Fibroblast of peridontal ligament (primary cell): ENCODE measurements around the gene EMX1.

Experiments
- DNase-seq: peaks from one replicate; pipeline ENCODE4 v3.0.0-alpha.2; 2010; ENCODE audit errors: extremely low read depth

The EMX1 gene

DNA sequence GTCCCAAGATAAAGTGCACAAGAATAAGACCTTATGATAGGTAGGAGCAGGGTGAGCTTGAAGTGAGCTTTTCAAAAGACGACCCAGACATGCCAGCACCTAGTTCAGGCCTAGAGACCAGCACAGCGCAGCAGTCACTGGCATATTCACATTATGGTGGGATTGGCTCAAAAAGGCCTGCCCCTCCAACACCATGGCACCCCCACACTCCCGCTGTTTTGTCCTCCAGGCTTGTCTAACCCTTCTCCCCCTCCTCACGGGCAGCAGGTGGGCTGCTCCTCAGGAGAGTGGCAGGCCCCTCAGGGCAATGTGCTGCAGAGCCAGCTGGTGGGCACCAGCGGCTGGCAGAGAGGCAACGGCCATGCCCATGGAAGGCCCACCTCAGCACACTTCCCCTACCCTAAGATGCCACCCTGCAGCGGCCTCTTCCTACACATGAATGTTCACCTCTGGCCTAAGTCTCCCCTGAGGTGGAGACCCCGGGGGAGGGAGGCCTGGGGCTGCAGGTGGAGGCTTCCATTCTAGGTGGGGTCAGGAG, 25.6 kb downstream of the EMX1 start:
- DNase-seq: no peak

DNA sequence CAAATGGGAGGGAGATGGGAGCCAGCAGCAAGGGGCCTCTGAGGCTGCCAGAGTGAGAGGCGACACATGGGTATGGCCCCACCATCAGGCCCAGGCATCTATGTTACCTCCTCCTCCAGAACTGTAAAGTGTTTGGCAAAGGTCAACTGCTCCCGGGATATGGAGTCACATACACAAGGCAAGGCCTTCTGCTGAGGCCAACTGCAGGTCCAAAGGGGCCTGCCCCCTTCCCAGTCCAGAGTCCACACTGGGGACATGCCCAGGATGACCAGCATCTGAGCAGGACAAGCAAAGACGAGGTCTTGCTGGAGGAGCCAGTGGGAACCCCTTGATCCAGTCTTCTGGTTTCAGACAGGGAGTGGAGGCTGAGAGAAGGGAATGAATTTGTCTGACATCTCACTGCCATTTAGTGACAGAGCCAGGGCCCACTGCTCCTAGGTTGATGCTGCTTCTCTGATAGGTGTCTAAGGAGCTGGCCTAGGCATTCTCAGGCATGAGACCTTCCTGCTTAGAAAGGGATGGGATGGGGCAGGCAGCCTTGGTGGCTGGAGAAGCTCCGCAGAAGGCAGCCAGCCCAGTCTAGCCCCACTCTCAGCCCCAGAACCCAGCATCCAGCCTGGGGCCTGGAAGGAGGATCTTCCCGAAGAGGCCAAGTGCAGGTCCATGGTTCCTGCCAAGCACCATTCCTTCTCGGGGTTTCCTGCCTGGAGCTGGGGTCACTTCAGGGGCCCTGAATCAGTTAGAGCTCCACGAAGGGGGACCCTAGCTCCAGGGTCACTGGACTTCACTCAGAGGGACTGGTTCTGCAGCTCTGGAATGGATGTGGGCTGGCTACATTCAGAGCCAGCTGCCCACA, 26.4 kb downstream of the EMX1 start:
- no peak for DNase-seq

DNA sequence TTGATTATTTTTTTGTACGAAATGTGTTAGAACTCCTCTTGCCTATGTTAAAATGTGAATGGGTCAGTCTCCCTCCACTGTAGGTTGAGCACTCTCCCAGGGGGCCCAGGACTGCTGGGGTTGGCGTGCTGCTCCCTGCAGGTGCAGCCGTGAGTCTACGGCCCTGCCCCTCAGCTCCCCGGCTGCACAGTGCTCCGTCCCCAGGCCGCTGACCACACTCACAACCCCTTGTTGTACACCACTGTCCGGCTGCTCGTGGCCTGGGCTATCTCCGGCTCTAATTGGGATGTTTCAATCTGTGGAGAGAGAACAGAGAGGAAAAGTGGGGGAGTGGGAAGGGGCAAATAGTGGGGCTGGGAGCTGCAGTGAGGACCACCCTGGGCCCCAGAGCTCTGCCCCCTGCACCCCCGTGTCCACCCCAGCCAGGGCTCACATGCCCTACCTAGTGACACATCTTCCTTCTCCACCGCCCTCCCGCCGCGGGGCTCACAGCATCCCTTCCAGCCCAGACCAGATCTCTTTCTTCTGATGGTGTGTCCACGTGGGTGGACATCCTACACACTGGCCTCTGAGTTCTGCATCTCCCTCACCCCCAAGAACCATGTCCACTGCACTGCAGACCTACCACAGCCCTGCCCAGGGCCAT, 27.6 kb downstream of the EMX1 start:
- DNase-seq: no peak

DNA sequence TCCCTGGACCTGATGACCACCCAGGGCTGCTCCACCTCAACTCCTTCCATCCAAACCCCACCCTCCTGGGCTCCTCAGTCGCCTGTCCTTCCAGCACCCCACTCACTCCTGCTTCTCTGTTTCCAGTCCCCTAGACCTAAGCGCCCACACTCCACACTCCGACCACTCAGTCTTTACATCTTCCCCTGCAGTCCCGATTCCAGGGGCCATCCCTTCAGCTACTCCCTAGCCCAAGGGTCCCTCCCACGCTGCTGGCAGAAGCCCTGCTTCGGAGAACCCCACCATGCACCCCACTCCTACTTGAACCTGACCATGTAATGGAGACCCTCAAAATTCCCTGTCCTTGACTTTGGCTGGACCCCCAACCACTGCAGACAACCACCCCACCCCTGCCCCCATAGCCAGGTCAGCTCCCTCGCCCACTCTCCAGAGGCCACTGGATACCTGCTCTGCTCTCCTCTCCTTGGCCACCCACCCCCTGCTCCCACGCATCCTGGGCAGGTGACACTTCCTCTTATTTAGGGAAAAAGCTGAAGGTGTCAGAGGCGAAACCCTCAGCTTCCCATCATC, 28.2 kb downstream of the EMX1 start:
- no peak for DNase-seq

DNA sequence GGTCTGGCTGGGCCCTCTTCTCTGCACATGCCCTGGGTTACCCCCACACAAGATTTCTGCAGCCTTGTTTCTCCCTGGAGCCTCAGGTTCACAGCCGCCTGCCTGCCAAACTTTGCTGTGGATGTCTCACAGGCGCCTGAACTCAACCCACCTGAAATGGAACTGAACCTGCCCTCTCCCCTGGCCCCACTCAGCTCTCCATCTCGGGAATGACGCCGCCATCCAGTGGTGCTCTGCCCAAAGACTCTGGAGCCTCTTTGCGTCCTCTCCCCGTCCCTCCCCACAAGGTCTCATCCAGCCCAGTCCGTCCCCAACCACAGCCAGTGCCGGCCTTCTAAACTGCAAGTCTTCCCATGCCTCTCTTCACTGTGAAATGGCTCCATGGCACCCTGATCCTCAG, 29.1 kb downstream of the EMX1 start:
- no peak for DNase-seq

DNA sequence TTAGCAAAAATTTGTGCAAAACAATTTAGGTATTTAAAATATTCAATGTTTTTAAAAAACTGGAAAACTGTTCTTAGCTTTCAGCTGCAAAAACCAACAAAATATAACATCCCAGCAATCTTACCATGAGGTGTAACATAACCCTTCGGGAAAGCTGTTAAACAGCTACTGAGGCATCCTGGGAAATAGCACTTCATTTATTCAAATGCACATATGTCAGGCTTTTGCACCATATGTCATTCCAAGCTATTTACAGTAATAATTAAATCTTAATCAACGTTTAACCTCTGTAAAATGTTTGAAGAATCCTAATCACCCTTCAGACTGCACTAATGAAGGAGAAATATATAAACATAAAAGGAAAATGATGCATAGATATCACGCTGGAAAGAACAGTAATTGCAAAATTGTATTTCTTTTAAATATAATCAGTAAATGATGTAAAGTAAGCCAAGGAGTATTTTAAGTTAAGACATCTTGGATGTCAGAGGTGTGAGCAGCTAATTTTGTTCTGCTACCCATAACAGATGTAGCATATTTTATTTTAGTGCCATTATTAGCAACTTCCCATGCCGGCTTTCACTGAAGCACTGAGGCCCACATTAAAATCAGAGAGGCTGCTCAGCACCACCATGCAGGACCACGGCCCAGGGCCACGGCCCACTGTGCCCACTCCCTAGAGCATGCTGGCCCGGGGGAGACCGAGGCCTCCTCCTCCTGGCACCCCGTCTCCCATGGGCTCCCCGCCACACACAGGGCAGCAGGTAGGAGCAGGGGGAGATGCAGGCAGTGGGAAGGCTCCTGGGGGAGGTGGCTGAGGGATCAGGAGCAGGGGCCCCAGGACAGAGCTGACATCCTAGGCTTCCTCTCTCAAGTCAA, 30.9 kb downstream of the EMX1 start:
- DNase-seq: no peak

DNA sequence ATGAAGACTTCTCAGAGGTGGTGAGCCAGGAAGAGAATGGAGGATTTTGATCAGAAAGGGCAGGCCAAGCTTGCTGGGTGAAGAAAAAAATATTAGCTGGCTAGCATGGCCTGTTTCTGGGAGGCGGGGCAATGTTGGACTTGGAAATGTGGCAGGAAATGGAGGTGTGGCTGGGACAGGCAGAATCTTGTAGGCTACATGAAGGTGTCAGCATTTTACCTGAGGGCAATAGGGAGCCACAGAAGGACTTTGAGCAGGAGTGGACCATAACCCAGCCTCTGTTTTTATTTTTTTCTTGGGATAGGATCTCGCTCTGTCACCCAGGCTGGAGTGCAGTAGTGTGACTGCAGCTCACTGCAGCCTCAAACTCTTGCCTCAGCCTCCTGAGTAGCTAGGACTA, 31.7 kb downstream of the EMX1 start:
- no peak for DNase-seq

DNA sequence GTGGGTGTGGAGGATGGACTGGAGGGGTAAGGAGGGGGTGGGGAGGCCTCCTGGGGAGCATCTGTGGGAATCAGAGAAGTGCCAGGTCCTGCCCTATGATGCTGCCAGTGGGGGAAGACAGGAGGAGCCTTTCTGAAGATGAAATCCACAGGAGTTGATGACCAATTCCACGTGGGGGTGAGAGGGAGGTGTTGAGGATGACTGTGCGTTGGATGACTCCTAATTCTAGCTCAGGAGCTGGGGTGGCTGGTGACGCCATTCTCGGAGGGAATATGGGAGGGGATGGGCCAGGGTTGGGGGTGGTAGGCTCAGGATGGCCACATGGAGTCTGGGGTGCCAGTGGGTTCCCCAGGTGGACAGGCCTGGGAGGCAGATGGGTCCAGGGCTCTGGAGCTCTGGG, 32.3 kb downstream of the EMX1 start:
- DNase-seq: no peak

DNA sequence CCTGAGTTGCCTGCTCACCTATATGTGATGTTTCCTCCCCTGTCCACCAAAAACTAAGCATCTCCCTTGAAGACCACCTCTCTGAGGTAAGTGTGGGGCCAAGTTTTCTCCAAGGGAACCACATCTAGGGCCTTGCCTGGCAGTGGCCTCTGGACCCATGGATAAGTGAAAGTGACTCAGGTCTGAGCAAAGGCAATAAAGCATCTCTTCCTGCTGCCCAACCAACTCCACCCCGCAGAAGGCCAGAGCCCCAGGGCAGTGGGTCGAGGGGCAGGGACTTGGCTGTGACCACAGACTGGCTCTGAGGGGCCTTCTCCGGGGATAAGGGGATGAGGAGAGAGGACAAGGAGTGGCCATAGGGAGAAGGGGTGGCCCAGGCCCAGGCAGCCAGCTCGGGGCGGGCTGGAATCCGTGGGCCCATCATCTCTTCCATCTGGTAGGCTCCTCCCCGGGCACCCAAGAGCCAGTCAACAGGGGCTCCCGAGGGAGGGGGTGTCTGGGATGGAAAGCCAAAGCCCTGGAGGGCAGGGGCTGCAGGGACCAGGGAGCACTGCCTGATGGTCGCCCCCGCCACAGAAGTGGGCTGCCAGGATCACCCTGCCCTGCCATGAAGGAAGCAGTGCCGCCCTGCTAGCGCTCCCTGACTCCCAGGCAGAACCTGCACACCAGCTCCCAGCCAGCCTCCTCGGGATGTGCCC, 33.4 kb downstream of the EMX1 start:
- DNase-seq: no peak

DNA sequence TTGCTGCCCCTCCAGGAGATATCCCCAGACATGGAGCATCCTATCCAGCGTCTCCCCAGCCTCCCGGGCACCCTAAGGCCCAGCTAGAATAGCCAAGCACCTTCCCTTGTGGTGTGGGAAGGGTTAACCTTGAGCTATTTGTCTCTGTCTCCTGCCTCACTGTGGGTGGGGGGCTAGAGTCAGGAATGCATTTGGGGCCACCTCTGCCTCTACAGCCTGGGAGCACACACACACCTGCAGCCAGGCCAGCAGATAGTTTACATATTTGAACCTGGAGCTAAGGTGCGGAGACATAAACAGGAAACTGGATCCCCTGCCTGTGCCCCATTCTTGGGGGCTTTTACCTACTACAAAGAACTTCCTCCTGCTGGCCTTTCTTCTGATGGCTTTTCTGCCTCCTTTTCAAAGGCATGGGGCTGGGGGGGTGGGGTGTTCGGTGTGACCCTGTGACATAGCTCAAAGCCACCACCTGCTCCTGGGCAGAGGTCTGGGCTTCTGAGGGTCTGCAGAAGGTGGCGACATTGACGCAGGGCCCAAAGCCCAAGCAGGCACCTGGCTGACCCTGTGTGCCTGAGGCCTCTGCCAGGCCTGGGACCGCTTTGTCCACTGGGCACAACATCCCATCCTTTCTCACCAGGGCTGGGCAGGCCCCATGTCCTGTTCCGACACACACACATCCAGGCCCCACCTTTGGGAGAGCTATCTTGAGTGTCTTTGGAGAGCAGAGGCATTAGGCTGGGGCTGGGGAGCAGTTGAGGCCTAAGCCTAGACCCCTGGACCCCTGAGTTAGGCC, 34.2 kb downstream of the EMX1 start:
- no peak for DNase-seq

DNA sequence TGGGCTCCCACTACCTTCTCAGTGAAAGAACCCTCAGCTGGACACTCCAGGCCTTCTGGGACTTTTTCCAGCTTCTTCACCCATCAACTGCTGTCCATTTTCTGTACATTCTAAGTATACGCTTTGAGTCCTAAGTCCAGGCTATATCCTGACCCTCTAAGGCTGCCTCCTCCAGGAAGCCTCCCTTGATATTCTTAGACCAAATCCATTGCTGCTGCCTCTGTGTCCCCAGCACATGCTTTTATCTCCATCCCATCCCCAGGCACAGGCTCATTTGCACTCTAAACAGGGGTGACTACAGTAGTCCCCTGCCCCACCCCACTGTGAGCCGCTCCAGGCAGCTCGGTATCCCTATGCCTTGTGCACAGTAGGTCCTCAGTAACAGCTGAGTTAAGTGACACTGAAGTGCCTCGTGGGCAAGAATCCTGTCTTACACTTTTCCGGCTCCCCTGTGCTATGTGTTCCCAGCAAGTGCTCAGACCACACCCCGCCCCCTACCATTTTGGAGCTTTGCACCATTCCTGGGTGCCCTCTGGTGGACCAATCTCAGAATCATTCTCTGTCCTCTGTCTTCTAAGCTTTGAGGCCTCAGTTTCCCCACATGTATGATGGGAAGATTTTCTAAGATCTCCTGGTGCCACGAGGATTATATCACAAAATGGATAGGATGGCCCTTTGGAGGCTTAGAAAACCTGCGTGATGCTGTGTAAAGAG, 34.9 kb downstream of the EMX1 start:
- no peak for DNase-seq

DNA sequence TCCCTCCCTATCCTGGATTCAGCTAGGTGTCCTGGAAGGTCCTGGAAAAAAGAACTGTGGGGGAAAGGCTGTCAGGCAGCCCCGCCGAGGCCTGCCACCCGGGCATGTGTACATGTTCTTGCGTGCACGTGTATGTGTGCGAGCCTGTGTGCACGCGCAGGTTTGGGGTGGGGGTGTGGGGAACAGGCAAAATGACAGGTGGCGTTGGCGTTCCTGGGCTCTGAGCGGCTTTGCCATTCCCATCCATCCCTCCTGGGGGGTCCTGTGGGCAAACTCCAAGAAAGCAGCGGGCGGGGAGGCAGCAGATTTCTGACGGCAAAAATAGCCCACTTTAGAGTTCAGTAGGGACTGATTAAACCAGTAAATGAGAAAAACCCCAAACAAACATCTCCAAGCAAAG, 35.6 kb downstream of the EMX1 start:
- no peak for DNase-seq

DNA sequence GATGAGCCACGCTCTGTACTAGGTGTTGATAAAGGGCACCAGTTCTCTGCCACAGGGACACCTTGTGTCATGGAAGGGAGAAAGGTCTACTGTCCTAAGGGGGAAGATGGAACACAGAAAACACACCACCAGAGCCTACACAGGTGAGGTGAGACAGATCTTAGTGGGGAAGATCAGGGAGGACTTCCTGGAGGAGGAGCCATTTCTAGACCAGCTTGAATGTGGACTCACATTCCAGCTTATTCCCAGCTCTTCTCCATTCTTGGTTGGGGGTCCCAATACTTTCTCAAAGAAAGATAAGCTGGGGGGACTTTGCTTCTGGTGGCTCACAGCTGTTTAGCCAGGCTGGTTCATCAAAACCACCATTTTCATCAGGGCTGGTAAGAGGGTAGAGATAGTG, 36.2 kb downstream of the EMX1 start:
- DNase-seq: no peak

DNA sequence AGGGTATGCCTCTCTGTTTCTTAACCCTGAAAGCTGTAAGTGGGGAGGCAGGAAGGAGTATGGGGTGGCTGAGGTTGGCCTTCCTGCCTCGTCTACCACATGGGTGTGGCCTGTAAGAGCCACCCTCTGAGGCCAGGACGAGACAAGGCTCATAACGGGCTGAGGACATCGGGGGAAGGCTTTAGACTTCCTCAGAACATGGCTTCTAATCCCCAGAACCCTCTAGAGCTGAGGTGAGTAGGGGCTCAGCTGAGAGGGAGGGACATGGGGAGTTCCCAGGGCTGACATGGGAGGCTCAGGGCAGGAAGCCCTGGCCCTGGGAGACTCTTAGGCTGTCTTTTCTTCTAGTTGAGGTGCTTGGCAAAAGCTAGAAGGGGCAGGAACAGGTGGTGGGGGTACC, 36.7 kb downstream of the EMX1 start:
- no peak for DNase-seq

DNA sequence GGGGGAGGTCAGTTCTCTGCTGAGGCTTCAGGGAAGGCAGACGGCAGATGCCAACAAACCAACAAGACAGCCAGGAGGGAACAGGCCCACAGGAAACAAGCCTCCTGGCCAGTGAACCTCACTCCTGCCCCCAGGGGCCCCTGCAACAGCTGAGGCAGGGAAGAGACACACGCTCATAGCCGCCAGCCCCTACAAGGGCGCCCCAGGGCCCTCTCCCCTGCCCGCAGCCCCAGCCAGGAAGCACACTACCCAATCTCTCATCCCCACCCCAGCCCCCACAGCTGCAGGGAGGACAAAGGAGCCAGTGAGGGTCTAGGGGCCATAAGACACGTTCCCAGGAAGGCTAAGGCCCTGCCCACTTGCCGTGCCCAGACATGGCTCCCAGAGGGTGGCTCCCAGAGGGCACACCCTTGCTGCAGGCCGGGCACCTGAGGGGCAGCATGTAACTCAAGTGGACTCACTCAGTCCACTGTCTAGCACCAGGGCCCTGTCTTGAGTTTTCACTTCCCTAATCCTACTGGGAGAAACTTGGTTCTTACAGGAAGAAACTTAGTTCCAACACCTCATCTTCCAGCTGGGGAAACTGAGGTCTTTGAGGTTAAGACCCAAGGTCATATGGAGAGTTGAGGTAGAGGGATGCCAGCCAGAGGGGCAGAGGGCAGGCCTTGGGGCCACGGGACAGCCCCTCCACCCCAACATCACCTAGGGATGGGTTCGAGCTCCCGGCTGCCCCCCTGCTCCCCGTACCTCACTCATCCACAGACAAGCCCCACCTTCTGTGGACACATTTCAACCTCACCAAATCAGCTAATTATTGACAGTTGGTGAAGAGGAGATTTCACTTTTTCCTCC, 37.3 kb downstream of the EMX1 start:
- no peak for DNase-seq

DNA sequence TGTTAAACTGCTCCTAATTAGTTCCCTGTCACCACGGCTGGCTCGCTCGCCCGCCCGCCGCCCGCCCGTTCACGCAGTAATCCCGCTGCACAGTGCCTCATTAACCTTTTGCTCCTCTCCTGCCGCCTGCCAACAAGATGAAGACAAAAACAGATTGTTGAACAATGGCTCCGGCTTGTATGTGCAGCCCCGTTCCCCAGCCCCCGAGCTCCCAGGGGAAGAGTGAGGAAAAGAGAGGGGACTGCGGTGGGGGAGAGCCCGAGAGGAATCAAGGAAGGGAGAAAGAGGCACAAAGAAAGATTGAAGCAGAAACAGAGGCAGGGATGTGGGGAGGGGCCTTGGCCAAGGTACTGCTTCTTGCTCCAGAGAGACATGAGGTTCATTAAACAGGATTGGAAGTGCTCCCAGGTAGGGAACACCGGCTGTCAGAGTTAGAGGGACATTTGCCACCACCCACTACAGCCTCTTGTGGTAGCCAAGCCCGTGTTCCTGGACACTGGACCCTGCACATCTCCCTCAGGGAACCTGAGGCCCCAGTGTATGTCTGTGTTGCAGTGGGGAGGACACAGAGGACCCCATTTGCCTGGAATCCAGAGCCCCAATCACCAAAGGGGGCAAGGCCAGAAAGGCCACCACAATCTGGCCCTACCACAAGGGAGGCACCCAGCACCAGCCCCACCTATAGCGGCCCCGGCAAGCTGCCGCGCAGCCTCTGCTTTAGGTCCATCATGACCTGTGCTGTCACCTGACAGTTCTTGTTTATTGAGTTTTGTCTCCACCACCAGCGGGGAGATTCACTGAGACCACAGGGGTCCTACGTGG, 38.1 kb downstream of the EMX1 start:
- DNase-seq: no peak

DNA sequence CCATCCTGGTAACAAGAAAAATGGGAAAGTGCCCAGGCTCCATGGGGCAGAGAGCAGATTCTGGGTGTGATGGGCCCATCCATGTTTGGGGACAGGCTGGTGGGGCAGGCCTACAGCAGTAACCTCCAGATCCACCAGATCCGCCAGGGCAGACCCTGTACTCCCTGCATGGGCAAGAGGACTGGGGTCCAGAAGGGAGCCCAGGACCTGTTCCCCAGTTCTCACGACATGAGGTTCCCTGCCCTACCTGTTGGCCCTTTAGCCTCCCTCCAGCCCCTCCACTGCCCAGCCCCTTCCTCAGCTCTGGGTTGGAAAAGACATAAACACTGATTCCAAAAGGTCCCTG, 38.7 kb downstream of the EMX1 start:
- DNase-seq: no peak

DNA sequence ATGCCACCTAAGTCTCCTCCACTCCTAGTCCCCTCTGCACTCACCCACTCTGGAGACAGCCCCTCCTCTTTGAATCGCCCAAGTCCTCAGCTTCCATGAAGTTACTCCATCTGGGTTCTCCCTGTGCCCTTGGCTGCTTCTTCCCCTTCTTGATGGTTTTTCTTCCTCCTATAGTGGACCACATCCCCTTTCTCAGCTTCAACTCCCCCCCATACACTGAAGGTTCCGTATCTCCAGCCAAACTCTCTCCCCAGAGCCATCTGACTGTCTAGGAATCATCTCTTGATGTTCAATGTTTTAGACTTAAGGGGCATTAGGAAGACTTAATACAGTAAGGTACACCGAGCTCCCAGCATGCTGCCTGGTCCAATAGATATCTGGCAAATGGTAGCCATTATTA, 39.6 kb downstream of the EMX1 start:
- DNase-seq: no peak
